GM18867 (cell line): Measurements from ENCODE around the gene CRIP1.

Source experiments
- ATAC-seq: cut with Tn5 transposase; IDR thresholded peaks from one replicate; pipeline ENCODE4 v1.9.1; 2021; ENCODE audit warnings: mild to moderate bottlenecking, moderate library complexity; ENCODE audit not compliant: unreplicated experiment

CRIP1 gene

GRCh38 chr14:105486163-105486973 is at the start of gene CRIP1:
Gene CRIP1, plus strand, starts transcription at chr14:105486886. Its CDS starts 374 bp downstream, at chr14:105487260.
- ATAC-seq, result no peak

- ATAC-seq, result no peak
These were observed 49.6 kb upstream of the CRIP1 start for GRCh38 chr14:105436891-105437722.

- ATAC-seq, result no peak
These were observed 48.8 kb upstream of the CRIP1 start for GRCh38 chr14:105437723-105438500.

- ATAC-seq, result no peak
These were observed 47.5 kb upstream of the CRIP1 start for GRCh38 chr14:105439179-105439578.

- ATAC-seq, result no peak
These were observed 46.8 kb upstream of the CRIP1 start for GRCh38 chr14:105439710-105440553.

- no peak for ATAC-seq
These were observed 46.2 kb upstream of the CRIP1 start for GRCh38 chr14:105440554-105440900.

GRCh38 chr14:105440992-105441391 is 45.7 kb upstream of the CRIP1 start:
- no peak for ATAC-seq

- no peak for ATAC-seq
These were observed 44.6 kb upstream of the CRIP1 start for GRCh38 chr14:105442125-105442524.

- ATAC-seq, result no peak
These were observed 43.9 kb upstream of the CRIP1 start for GRCh38 chr14:105442834-105443233.

GRCh38 chr14:105444859-105445258 is 41.8 kb upstream of the CRIP1 start:
- no peak for ATAC-seq

GRCh38 chr14:105445290-105445689 is 41.4 kb upstream of the CRIP1 start:
- no peak for ATAC-seq

- no peak for ATAC-seq
These were observed 40.5 kb upstream of the CRIP1 start for GRCh38 chr14:105445901-105446845.

- no peak for ATAC-seq
These were observed 39.7 kb upstream of the CRIP1 start for GRCh38 chr14:105446971-105447370.

GRCh38 chr14:105447651-105448640 is 38.7 kb upstream of the CRIP1 start:
- peak; percentile 11 for ATAC-seq

- peak; percentile 43 for ATAC-seq
These were observed 38.0 kb upstream of the CRIP1 start for GRCh38 chr14:105448706-105449111.

GRCh38 chr14:105449276-105450122 is 37.2 kb upstream of the CRIP1 start:
- no peak for ATAC-seq

- no peak for ATAC-seq
These were observed 36.6 kb upstream of the CRIP1 start for GRCh38 chr14:105450123-105450505.
